OCI-M1 (cell line): ENCODE measurements around the gene TBC1D5.
A peak's percentile ranks its signal among the peaks of the same experiment; 100 is the strongest.
"Not testable (repeated sequence)": the region's sequence is repeated elsewhere in the genome, so short reads cannot be mapped to it uniquely, and the experiment has no call there.

Source experiments
- DNase-seq: peaks from one replicate; lab custom pipeline; 2025; lab: John Stamatoyannopoulos, UW

The TBC1D5 gene

DNA sequence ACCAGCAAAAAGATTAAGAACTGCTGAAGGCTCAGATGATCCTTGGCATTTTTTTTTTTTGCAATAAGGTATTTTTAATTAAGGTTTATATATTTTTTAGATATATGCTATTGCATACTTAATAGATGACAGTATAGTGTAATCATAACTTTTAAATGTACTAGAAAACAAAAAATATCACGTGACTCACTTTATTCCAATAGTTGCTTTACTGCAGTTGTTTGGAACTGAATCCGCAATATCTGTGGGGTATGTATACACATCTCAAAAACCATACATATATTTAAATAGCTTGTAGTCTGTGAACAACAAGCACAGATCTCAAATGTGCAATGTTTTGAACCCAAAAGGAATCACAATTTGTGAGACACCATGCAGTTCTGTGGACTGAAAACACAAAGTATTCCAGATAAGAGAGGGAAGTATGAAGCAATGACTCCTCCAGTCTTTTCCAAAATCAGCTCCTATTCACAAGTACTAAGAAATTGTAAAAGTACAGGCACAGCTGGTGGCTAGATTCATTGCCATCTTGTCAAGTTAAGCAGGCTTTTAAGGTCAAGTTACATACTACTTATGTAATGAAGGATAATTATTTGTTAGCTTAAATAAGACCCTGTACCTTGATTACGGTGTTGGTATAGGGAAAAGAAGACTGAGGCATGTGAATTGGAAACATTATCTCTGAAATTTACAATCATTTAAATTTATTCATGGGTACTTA lies 331.1 kb downstream of the TBC1D5 start:
- DNase-seq: no peak

DNA sequence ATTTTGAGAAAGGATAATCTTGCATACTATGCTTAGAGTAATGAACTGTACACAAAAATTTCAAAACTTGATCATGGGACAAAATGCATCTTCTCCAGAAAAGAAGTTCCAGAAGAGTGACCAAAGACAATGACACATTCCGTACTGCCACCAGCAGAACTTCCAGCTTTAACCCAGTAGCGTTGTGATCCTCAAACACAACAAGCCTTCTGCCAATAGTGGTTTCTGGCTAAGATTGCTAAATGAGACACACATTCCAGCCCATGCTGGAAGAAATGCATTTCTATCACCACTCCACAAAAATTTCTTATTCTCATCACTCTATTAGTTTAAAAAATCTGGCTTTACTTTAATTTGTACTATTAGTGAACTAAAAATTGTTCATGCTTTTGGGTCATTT lies 334.9 kb downstream of the TBC1D5 start:
- DNase-seq: no peak

- DNase-seq: no peak
Measured at GRCh38 chr3:17404548-17404947, 337.9 kb downstream of the TBC1D5 start.

GRCh38 chr3:17402442-17402841 lies 340.0 kb downstream of the TBC1D5 start:
- no peak for DNase-seq

GRCh38 chr3:17401912-17402311 lies 340.5 kb downstream of the TBC1D5 start:
- no peak for DNase-seq

DNA sequence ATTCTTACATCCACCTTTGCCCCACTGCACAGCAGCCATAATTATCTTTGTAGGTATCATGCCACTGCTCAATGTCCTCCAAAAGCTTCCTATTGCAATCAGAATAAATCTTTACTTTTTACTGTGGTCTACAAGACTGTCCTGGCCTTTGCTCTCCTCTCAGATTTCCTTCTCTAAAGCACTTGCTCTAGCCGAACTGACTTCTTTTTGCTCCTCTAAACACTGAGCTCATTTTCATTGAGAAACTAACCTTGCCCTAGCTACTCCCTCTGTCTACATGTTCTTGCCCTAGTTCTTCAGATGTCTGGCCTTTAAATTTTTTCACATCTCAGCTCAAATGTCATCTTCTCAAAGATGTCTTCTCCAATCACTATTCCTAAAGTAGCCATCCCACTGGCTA lies 342.8 kb downstream of the TBC1D5 start:
- DNase-seq: no peak

- DNase-seq: no peak
Measured at GRCh38 chr3:17398959-17399551, 343.4 kb downstream of the TBC1D5 start.

DNA sequence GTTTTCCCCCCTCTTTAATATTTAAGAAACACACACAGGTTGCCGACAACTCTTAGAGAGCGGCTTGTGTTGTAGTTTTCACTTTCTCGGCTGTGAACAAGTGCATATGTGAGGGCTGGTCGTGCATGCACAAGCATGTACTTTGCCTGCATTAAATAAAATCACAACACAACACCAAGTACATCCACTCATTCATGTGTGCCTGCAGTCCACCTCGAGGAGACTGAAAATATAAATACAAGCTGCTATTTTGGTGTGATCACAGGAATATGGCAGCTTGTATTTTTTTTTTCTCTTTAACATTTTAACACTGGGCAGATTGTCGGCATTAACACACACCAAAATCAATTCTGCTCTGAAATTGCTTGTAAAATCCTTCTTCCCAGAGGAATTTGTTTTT lies 346.4 kb downstream of the TBC1D5 start:
- no peak for DNase-seq

DNA sequence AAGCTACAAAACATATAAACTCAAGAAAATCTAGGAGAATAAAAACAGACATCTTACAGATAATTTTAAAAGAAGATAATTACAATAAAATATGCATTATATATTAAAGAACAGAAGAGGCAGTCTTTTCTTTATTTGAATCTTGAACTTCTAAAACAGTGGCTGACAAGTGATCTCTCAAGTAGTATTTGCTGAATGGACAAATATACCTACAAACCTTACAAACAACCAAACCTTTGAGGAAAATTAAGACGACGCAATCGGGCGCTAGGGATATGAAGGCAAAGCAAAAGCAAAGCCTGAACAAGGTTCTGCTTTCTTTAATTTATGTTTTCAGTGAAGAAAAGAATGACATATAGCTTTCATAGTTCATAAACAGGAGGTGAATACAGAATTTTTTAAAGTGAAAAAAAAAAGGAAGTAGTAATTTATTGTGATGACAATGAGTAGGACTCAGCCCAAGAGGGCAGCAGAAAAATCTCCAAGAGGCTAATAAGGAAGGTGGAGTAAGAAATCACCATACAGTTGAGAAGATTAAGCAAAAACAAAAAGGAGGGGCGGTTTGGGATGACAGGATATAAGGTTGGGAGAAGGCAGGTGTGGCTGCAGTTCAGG lies 347.8 kb downstream of the TBC1D5 start:
- peak; percentile 17 for DNase-seq

DNA sequence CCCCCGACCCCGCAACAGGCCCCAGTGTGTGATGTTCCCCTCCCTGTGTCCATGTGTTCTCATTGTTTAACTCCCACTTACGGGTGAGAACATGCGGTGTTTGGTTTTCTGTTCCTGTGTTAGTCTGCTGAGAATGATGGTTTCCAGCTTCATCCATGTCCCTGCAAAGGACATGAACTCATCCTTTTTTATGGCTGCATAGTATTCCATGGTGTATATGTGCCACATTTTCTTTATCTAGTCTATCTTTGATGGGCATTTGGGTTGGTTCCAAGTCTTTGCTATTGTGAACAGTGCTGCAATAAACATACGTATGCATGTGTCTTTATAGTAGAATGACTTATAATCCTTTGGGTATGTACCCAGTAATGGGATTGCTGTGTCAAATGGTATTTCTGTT lies 349.9 kb downstream of the TBC1D5 start:
- not testable (repeated sequence) for DNase-seq

DNA sequence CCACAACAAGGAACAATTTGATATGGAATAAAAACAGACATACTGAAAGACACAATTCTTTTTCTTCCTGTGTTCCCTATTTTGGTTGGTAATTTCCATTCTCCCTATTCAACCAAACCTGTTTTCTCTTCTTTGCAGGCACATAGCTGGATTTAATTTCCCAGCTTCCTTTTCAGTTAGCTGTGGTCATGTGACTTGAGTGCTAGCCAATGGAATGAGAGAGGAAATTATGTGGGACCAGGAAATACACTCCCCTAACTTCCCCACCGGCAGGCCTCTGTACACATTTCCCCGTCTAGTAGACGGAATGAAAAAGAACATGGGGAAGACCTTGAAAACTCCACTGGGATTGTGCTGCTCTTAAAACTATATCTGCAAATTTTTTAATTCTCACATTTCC lies 351.6 kb downstream of the TBC1D5 start:
- DNase-seq: no peak

GRCh38 chr3:17387108-17387507 lies 355.3 kb downstream of the TBC1D5 start:
- DNase-seq: no peak

GRCh38 chr3:17386432-17386831 lies 356.0 kb downstream of the TBC1D5 start:
- no peak for DNase-seq

DNA sequence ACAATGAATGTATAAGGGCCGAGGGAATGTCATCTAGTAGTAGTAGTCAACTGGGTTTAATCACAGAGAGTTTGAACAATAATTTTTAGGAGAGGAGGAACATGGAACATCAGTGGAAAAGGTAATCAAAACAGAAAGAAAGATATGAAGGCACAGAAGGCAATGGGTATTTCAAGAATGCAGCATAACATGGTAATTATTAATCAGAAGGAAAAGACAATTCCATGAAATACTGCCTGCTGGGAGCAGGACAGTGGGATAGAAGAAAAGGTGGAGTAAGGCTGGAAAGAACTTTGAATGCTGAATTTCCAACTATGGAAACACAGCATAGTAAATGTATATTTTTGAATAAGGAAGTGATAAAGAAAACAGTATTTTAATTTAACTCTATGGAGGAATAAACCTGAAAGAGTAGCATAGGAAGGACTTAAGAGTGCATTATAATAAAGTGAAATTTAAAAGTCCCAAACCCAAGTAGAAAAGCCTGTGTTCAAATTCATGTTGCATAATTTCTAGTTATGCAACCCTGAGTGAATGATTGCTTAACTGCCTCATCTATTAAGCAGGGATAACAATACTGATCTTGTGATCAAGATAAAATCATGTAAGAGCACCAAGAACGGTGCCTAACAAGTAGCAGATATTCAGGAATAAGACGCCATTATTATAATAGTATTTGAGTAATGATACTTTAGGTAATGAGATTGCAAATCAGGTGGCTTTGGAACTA lies 357.7 kb downstream of the TBC1D5 start:
- DNase-seq: peak; percentile 19

- no peak for DNase-seq
Measured at GRCh38 chr3:17373304-17373703, 369.1 kb downstream of the TBC1D5 start.

DNA sequence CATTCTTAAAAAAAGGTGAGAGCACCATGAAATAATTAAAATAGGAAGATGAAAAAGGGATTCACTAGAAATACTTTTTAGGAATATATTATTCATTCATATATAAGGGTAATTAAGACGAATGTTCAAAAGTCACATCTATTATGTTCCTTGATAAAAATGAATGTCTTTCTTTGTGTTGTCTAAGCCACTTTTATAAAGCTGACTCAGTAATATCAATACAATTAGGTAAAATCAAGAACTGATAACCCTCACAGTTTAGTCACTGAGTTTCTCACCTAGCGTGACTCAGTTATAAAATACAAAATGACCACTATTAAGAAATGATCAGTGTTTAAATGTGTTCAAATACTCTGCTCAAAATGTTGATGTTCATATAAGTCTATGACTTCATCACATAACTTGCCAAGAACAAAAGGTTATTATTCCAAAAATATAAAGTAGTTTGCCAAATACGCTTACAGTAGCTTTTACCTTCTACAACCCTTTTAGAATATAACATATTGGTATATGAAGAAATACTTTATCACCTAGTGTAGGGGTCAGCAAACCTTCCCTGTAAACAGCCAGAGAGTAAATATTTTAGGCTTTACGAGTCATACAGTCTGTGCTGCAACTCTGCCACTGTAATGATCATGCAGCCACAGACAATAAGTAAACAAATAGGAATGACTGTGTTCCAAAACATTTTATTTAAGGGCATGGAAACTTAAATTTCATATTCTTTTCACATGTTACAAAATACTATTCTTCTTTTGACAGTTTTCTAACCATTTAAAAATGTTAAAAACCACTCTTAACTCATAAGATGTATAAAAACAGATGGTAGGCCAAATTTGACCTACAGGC lies 369.8 kb downstream of the TBC1D5 start:
- DNase-seq: no peak

GRCh38 chr3:17369973-17370372 lies 372.5 kb downstream of the TBC1D5 start:
- no peak for DNase-seq

GRCh38 chr3:17367171-17367570 lies 375.3 kb downstream of the TBC1D5 start:
- DNase-seq: no peak

- DNase-seq: no peak
Measured at GRCh38 chr3:17360991-17361390, 381.4 kb downstream of the TBC1D5 start.

- no peak for DNase-seq
Measured at GRCh38 chr3:17359911-17360310, 382.5 kb downstream of the TBC1D5 start.

- DNase-seq: no peak
Measured at GRCh38 chr3:17357035-17357710, 385.3 kb downstream of the TBC1D5 start.
